K562 (cell line): ENCODE data around the gene SLC7A14.

Experiments used
- CTCF ChIP-seq, 3 experiments: IDR thresholded peaks in 2 of 3; conservative IDR thresholded peaks in 1 of 3; 2 replicates each; pipeline ENCODE4 v1.5.1; 2011 to 2012; ENCODE audit warnings: low read length in 3 of 3, mild to moderate bottlenecking in 3 of 3, control low read depth in 2 of 3, improper control_type of control experiment in 1 of 3, inconsistent platforms in 1 of 3, low read depth in 1 of 3, mixed read lengths in 1 of 3, moderate library complexity in 1 of 3; ENCODE audit not compliant: insufficient read depth in 2 of 3
- JUN ChIP-seq, 2 experiments: sonication (generic) in 1 of 2; formaldehyde crosslinking in 1 of 2; IDR thresholded peaks; 2 replicates each; pipeline versions ENCODE4 v1.6.1 to v1.8.0; 2012 to 2022; ENCODE audit warnings: borderline replicate concordance in 2 of 2, mild to moderate bottlenecking in 2 of 2, improper control_type of control experiment in 1 of 2, low read depth in 1 of 2, low read length in 1 of 2, missing genetic modification reagents in 1 of 2
- JUNB ChIP-seq: fragments of 450-650 bp; formaldehyde crosslinking; conservative IDR thresholded peaks from 2 replicates; pipeline ENCODE4 v1.4.0; 2020; ENCODE audit warnings: mild to moderate bottlenecking
- SMARCB1 ChIP-seq: IDR thresholded peaks from 2 replicates; pipeline ENCODE4 v1.6.1; 2011; ENCODE audit warnings: improper control_type of control experiment, low read depth; ENCODE audit not compliant: insufficient read length
- SP1 ChIP-seq: sonication (generic); formaldehyde crosslinking; IDR thresholded peaks from 2 replicates; pipeline ENCODE4 v1.8.1; 2022; ENCODE audit warnings: mild to moderate bottlenecking, missing genetic modification reagents
- ZFP91 ChIP-seq: sonication (generic); formaldehyde crosslinking; IDR thresholded peaks from 2 replicates; pipeline ENCODE4 v1.8.0; 2022; ENCODE audit warnings: mild to moderate bottlenecking, missing genetic modification reagents
- ZNF639 ChIP-seq, 2 experiments: fragments of 200-800 bp in 1 of 2; sonication (Bioruptor generic) in 1 of 2; sonication (generic) in 1 of 2; formaldehyde crosslinking in 1 of 2; IDR thresholded peaks in 1 of 2; conservative IDR thresholded peaks in 1 of 2; 2 replicates each; pipeline versions ENCODE4 v1.5.0 to v1.6.1; 2016 to 2020; ENCODE audit warnings: missing compliant biosample characterization in 1 of 2, missing genetic modification characterization in 1 of 2, missing genetic modification reagents in 1 of 2
- ZNF696 ChIP-seq: fragments of 250-450 bp; sonication (Bioruptor Pico); conservative IDR thresholded peaks from 2 replicates; pipeline ENCODE4 v1.4.0; 2020; ENCODE audit warnings: mild to moderate bottlenecking, moderate library complexity

GRCh38 chr3:170539897-170540296 lies 46.0 kb downstream of the SLC7A14 start:
- TF ChIP-seq SMARCB1 (no peak), JUNB (CRISPR knock-in tag) (no peak), CTCF (IDR thresholded peaks at IDR 0.05 in 2 of 3, conservative IDR thresholded peaks at IDR 0.05 in 1 of 3; ENCODE audit: insufficient read depth in 2 of 3, low read depth in 1 of 3, low read length in 3 of 3) (no peak), ZNF639 (CRISPR knock-in tag; conservative IDR thresholded peaks at IDR 0.05 in 1 of 2, IDR thresholded peaks at IDR 0.05 in 1 of 2) (no peak), JUN (IDR thresholded peaks at IDR 0.05; ENCODE audit: borderline replicate concordance, low read depth, low read length) (no peak), JUN (CRISPR knock-in tag; IDR thresholded peaks at IDR 0.05; ENCODE audit: borderline replicate concordance) (no peak), ZNF696 (CRISPR knock-in tag) (no peak), ZFP91 (CRISPR knock-in tag) (no peak), SP1 (no peak)
